HG02610 (cell line): Measurements from ENCODE around the gene SORBS2.

Experiments used
- ATAC-seq: cut with Tn5 transposase; IDR thresholded peaks from one replicate; pipeline ENCODE4 v1.9.1; 2021; ENCODE audit warnings: mild to moderate bottlenecking, moderate library complexity; ENCODE audit not compliant: unreplicated experiment

The SORBS2 gene

DNA sequence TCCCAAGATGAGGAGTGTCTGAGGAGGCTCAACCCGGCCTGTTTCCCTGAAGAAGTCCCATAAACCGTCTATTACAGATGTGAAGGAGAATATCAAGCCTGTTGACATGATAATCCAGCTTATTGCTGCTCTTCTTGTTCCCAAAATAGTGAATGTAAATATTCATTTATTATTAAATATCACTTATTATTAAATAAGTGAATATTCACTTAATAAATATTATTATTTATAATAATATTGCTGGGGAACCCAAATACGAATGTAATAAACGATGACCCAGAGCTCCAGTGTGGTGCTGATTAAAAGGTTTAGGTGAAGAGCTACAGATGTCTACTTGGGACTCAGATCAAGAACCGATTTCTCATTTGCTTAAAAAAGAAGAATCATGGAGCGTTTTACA, 23.8 kb upstream of the SORBS2 start:
- ATAC-seq: no peak

DNA sequence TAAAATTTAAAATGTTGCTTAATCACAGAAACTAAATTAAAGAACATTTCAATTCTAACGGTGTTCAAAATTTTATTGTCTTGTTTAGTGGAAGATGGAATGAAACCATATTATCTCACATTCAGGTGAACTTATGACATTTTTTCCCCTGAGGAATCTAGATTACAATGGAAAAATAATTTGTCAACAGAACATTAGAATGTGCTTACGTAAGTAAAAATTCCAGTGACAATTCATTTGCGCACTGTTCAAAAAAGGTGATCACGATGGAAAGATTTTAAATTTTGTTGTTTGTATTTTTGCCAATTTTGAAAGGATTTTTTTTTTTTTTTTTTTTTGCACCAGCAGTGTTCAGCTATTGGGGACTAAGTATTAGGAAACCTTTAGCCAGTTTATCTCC, 23.3 kb upstream of the SORBS2 start:
- ATAC-seq: no peak

DNA sequence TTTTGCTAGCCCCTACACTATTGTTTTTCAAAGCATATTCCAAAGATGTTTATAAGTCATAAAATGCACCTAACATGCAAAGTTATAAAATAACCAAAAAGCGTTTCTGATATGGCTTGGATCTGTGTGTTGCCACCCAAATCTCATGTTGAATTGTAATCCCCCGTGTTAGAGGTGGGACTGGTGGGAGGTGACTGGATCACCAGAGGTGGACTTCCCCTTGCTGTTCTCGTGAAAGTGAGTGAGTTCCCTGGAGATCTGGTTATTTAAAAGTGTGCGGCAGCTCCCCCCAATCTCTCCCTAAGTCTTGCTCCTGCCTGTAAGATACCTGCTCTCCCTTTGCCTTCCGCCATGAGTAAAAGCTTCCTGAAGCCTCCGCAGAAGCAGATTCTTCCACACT, 22.8 kb upstream of the SORBS2 start:
- no peak for ATAC-seq

DNA sequence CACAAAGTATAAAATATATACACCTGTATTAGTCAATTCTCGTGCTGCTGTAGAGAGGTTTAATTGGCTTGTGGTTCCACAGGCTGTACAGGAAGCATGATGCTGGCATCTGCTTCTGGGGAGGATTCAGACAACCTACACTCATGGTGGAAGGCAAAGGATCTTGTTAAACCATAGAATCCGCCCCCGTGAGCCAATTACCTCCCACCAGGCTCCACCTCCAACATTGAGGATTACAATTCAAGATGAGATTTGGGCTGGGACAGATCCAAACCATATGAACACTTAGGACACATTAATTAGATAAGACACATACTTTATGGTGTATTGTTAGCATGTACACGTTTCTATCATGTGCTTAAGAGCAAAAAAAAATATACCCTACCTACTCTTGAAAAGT, 22.1 kb upstream of the SORBS2 start:
- no peak for ATAC-seq

DNA sequence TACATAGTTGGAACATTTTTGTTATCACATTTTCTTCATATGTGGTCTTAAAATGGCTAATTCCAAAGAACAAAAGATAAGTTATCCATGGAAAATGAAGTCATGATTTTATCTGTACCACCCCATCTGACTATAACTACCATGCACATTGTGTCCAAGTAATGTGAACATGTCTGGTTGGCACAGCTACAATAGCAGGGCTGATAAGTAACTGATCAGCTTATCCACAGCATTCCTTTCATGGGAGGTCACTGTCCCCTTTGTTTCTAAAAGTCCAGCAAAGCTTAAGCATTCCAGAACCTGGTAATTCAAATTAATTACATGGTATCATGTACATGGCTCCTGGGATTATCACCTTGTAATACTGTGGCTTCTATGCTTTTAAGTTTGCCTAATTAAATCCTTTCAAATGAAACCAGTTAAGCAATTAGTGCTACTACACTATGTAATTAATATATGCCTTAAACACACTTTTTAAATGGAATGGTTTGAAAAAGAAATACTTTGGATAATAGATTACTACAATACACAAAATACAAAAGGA, 21.1 kb upstream of the SORBS2 start:
- ATAC-seq: no peak

DNA sequence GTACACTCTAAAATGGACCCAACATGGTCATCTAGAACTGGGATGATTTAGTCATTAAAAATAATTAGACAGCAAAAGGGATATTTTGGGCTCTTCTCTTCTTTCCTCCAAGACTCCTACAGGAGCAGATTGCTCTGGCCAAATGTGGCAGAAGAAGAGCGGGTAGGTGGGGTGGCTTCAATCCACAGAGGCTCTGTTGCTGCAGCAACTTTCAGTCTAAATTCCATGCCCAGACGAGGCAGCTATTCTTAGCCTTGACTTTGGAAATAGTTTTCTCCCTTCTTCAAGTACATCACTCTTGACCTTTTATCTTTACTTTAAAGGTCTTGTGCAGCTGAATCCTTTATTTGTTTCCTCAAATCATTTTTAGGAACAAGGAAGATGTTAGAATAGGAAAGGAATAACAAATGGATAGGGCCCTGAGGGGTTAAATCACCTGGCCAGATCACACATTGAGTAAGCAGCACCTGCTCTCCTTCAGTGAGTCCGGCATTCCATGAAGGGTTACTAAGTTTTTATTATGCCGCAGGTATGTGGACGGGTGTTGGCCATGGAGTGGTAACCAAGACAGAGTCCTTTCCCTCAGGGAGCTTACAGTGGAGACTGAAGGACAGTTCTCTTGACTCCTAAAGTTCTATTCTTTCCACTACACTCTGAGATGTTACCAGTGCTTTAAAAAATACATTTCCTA, 19.3 kb upstream of the SORBS2 start:
- ATAC-seq: no peak

DNA sequence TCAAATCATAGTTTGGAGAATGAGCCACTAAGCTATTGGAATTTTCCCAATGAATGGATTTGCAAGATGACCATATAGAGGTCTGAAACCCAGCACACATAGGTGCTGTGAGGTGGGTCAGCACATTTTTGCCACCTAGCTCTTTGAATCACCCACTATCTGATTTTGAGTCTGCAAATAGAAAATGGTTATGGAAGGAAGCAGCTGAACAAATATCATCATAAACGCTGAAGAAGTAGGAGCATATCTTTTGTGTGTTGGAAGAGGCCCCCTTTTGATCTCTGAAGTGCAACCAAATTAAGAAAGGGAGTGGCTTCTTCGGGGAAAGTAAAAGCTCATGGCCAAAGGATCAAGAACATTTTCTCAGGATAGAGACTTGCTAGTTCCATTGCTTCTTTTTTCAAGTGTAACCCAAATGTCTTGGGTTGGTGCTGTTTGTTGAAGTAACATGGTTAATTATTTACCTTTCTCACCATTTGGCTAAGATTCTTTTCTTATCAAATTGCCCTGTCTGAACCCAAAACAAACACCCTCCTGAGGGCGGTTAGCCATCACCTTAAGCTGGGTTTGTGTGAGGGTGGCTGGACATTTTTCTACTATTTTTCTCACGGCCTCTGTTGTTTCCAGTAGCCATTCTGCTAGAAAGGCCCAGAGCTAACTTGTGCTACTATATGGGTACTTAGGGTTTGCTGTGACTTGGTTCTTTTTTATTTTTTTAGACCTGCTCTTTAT, 18.4 kb upstream of the SORBS2 start:
- ATAC-seq: no peak

DNA sequence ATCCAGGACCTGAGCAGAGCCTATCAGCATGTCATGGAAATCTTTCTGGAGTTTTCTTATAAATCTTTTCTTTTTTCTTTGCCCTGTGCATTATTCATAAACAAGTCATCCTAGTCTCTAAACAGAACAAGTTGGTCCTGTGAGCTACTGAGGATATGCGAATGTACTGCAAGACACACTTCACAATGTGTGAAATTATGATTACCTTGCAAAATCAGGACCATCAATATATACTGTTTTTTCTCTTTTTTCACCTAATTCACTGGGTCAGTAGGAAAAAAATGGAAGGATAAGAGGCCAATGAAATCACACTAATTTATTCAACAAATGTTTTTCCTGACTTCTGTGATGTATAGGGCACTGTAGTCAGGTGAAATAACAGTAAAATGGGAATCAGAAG, 14.4 kb upstream of the SORBS2 start:
- ATAC-seq: no peak

DNA sequence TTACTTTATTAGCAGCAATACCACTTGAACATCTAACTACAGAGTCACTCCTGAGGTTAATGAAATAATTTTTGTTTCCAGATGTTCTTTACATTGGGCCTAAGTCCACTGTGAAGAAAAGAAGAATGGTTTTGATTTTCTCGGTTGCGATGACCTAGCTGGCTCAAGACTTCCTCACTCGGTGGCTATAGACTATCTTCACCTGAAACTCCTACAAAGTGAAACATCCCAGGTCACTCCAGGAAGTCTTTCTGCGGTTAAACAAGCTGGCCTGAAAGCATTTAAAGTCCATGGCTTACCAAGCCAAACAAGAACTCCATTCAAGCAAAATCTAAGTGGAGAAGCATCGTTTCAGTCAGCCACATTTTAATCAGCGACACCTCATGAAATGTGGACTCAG, 13.7 kb upstream of the SORBS2 start:
- ATAC-seq: no peak

DNA sequence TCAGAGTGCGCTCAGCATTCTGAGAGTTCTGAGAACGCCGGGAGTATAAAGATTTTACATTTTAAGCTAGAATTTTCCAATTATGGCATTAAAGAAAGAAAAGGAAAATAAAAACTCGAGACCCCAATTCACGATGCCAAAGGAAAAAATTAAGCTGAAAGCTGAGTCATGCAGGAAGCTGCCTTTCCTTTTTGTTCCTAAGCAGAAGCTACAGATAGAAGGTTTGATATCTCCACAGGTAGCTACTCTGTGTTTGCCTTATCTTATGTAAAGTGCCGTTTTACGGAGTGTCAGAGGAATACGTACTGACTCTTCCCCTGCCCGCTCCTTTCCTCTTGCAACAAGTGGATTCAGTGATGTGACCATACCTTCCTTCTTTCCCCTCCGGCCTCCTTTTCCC, 10.8 kb upstream of the SORBS2 start:
- ATAC-seq: no peak

DNA sequence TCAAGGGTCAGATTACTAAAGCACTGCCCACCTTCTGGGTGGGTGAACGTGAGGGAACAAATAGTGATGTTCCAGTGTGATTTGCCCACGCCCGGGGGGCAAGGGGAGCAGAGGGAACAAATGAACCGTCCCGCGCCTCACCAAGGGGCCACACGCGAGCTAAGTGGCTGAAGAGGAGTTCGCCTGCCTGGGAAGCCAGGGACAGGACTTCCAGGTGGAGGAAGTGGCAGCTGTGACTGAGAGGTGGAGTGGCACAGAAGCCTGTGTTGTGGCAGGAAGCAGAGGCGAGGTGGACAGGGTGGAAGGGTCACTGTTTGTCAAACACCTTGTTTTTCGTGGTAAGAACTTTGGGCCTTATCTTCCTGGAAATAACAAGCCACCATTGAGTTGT, 9.0 kb upstream of the SORBS2 start:
- ATAC-seq: no peak

DNA sequence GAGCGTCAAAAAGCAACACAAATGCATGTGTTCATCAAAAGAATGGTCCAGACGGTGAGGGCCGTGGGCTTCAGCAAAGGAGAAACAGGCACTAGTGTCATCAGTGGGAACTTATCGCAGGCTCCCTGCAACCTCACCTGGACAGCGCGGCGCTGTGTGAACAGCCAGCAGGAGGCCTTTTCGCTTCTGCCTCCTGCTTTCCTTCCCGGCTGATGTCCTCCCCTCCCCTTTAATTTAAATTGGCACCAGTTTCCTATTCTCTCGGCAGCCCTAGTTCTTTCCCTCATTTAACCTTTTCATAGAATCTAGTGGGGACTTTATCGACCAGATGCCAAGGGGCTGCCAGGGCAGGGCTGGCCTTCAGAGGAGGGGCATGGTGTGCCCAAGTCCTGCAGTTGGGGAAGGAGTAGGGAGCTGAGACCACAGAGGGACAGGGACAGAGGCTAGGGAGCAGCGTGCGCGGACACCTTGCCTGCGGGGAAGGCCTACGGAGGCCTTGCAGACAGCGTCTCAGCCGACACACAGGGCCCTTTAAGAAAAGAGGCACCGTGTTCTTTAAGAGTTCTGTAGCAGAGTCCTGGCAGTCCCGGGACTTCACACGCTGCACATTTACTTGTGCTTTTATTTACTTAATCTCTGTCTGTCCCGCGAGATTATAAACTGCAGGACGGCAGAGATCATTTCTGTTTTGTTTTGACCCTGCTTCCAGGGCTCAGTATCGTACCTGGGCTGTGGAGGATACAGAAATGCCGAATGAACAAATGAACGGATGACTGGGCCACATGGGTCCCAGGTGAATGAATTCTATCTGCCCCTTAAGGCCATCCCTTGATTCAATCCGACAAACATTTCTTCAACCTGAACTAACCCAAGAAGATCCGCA, 8.4 kb upstream of the SORBS2 start:
- no peak for ATAC-seq

DNA sequence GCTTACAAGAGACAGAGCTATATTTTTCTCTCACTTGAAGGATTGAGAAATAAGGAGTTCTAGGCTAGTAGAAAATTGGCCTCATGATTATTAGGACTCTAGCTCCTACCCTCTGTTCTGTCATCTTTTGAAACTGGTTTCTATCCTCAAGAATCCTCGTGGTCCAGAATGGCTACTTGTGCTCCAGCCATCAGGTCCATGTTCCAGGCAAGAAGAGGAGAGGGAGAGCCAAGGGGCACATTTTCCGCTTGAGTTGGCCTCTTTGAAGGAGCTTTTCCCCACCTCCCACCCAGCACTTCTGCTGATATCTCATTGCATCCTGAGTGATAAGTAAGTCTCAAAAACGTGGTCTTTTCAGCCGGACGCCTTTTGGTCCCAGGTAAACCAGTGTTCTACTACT, 7.2 kb upstream of the SORBS2 start:
- no peak for ATAC-seq

DNA sequence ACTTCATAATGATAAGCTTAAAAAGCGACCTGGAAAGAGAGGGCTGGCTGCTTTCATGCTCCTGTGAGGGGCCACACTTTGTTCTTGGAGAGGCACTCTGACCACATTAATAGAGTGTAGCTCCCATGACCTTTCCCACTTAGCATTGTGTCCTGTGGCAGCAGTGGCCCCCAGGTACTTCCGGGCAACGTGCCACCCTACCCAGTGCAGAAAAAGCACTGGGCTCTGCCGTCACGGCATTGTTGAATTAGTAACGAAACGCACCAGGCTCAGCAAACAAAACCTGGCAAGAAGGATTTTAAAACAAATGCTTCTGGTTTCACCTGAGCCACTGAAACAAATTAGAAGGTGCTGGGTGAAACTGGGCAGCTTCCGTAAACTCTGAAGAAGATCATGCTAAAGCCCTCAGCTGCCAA, 5.4 kb upstream of the SORBS2 start:
- ATAC-seq: no peak

DNA sequence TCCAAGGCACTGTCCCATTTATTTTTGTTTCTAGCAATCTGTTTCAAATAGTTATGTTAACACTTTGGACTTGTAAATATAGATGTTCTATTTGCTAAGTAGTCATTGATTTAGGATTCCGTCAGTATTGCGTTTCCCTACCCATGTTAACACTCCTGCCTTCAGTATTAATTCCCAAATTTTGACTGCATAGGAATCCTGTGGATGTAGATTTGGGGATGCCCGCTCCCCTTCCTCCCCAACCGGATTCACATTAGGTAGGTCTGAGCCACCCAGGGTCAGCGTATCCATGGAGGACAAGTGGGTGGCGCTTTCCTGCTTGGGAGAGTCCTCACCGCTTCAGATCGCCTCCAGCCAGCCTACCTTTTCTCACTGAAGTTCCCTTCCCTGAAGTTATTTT, 1.1 kb upstream of the SORBS2 start:
- ATAC-seq: no peak

DNA sequence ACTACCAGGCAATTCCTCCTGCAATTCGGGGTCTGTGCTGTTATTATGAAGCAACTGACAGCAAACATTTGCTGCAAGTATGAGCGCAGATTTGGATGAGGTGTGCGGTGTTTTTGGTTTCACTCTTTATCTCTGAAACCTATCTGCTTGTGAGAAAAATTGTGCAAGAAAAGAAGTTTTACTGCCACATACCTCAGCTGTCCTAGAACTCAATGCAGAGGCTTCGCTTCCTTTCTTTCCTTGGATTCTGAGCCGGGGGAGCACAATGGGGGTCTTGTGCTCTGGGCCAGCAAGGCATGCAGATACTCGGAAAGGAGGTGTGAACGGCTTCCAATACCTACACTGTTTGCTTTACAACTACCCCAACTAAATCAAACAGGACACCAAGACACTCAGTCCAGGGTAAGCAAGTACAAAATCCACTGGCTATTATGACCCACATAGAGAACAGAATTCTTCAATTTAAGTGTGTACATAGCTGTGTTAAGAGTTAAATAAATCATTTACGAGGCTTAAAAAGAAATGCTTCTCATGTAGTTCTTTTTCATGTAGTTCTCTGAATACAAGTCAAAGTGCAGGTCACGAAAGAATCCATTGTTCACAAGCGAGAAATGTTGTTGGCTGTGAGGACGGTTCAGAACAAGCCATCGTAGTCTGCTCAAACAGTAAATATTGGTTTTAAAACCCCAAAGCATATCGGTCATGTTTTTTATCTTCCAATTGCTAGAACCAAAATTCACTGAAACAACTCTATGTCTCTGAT, 1.1 kb downstream of the SORBS2 start:
- ATAC-seq: no peak

DNA sequence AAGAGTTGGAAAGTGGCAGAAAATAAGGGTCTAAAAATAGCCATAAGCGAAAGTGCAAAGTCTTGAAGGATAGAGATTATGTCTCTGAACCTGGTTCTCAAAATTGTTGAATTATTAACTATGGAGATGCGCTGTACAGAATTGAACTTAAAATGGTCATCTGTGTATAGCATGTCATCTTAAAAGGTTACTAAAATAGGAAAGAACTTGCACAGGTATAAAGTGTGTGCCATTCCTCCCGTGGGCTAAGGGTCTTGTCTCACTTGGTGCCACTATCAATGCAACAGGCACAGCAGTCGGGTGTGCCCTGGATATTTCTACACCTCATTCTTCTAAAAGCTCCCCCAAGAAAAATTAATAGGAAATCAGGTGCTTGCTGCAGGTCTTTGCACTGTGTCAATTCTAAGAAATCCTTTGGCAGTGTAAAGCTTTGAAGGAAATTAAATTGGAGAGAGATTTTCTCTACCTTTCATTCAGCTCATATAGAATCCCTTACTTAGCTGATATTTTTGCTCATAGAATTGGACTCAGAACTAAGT, 2.4 kb downstream of the SORBS2 start:
- ATAC-seq: no peak

DNA sequence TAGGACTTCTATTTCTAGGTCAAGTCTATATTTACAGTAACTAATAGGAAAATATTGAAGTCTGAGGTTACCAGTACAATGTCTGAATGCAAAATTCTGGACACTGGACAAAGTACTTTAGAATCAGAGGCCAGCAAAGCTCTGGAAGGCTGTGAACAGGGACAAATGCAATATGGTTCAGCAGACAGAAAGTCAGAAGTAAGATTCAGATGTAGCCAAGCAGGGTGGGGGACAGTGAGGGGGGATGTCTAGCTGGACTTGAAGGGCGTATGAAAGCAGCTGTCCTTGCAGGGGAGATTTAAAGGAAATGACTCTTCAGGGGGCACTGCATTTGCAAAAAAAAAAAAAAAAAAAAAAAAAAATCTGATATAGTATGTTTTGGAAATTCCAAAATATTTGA, 2.9 kb downstream of the SORBS2 start:
- no peak for ATAC-seq

DNA sequence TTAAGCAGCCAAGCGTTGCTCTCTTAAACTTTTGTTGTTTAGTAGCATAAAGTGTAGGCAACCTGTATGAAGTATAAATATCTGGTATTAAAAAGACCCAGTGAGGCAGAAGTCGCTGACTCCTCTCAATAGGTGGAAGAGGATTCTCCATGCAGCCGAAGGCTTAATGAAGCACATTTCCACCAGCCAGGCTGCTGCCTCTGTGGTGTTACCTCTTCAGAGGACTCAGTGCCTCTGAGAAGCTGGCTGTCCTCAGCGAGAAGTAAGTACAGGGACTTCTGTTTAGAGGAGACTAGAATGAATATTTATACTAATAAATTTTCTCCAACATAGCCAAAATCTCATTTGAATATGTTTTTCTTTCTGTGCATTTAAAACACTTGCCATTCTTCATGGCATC, 6.0 kb downstream of the SORBS2 start:
- ATAC-seq: no peak

DNA sequence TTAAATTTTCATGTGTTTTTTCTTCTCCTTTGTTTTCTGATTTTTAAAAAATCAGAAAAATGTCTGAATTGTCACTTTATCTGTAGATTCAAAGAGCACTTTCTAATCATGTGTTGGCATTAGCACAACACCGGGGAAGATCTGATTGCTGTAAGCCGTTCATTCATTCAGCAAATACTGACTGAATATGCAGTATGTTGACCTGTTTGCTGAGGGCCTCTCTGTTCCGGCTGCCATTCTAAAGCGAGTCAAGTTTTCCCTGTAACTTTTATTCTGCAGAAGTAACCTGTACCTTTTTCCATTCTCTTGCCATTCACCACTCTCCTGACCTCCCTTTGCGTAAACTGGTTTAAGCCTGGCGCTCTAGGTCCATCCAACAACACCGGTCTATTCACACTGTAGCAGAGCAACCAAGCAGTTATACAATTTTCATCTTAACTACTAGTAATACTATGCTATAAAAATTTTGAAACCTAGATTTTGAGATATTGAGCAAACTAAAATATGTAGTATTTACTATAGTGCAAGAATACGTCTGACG, 6.7 kb downstream of the SORBS2 start:
- ATAC-seq: no peak
